PC-9 (cell line): ENCODE measurements around the gene SOX18.

Experiments used
- CTCF ChIP-seq: fragments of 200-600 bp; sonication (generic); conservative IDR thresholded peaks from 2 replicates; pipeline ENCODE4 v1.6.1; 2017; ENCODE audit warnings: mixed run types, antibody characterized with exemption, mild to moderate bottlenecking, moderate library complexity
- EZH2 ChIP-seq: fragments of 200-600 bp; sonication (generic); IDR thresholded peaks from 2 replicates; pipeline ENCODE4 v1.8.0; 2017; ENCODE audit warnings: antibody characterized with exemption, low read depth

GRCh38 chr20:64067005-64067632 lies 17.7 kb upstream of the SOX18 start:
- TF ChIP-seq CTCF: no peak
- no peak for TF ChIP-seq EZH2
